Skeletal muscle tissue (tissue), 4 donors: ENCODE results near the gene GJC1. TPM values are rescaled to one million over a fixed set of nuclear protein-coding genes. Genes with fewer than 3 reads are reported as not detected.
"Not testable (repeated sequence)": the region's sequence is repeated elsewhere in the genome, so short reads cannot be mapped to it uniquely, and the experiment has no call there.

Source experiments
- H3K27ac ChIP-seq: one replicate; pipeline ENCODE4 v1.7.0; 2013; ENCODE audit warnings: mild to moderate bottlenecking, low read depth, low read length, inconsistent platforms
- H3K27me3 ChIP-seq, 3 donors: one replicate each; pipeline ENCODE4 v1.7.0; 2013; ENCODE audit warnings: low read length in 3 of 3; ENCODE audit not compliant: control insufficient read depth in 3 of 3, insufficient read depth in 3 of 3
- H3K36me3 ChIP-seq, 3 donors: one replicate each; pipeline ENCODE4 v1.7.0; 2013; ENCODE audit warnings: low read length in 3 of 3; ENCODE audit not compliant: control insufficient read depth in 3 of 3, insufficient read depth in 3 of 3
- H3K4me1 ChIP-seq, 3 donors: one replicate each; pipeline ENCODE4 v1.7.0; 2013; ENCODE audit warnings: low read length in 3 of 3, mild to moderate bottlenecking in 3 of 3; ENCODE audit not compliant: control insufficient read depth in 3 of 3, insufficient read depth in 3 of 3
- H3K4me3 ChIP-seq, 3 donors: one replicate each; pipeline ENCODE4 v1.7.0; 2013; ENCODE audit warnings: low read length in 3 of 3
- H3K9ac ChIP-seq, 3 donors: one replicate each; pipeline ENCODE4 v1.7.0; 2013; ENCODE audit warnings: low read length in 3 of 3, mild to moderate bottlenecking in 3 of 3, moderate library complexity in 2 of 3, low read depth in 1 of 3
- H3K9me3 ChIP-seq, 3 donors: one replicate each; pipeline ENCODE4 v1.7.0; 2013; ENCODE audit warnings: low read length in 3 of 3; ENCODE audit not compliant: control insufficient read depth in 3 of 3
- total RNA-seq: library from RNA; depleted of rRNA; stranded (reverse); fragments of >200 nt; gene quantifications from one replicate; pipeline ENCODE4 v1.2.3, GENCODE V29; 2014
- donor health status: Osteomylitis.

GJC1 gene
- total RNA-seq, 1 donor from 2014 or later = 24.5 TPM

- H3K36me3 ChIP-seq = no peaks in the 10 kb centered on the region
- H3K9me3 ChIP-seq = no peaks in the 10 kb centered on the region
- no peak overlapping the region for H3K27ac ChIP-seq
- peaks cover 40 to 59% (median 55%) of the 10 kb centered on the region in 3 donors for H3K27me3 ChIP-seq
- H3K4me1 ChIP-seq = peaks cover 0 to 4% (median 4%) of the 10 kb centered on the region in 3 donors
- peak overlapping the region in 2 of 3 donors; percentile 33 to 50 for H3K9ac ChIP-seq
- peak overlapping the region; percentile 23 to 49 (median 41) for H3K4me3 ChIP-seq
Measured at GRCh38 chr17:44830359-44831288, 537 bp upstream of the GJC1 start.

- peak overlapping the region; percentile 5 to 60 (median 11) for H3K9ac ChIP-seq
- peak overlapping the region; percentile 32 to 52 (median 32) for H3K4me3 ChIP-seq
- H3K27me3 ChIP-seq = peaks cover 49 to 66% (median 60%) of the 10 kb centered on the region in 3 donors
- no peaks in the 10 kb centered on the region for H3K9me3 ChIP-seq
- peak overlapping the region; percentile 30 for H3K27ac ChIP-seq
- H3K4me1 ChIP-seq = peaks cover 0 to 4% (median 4%) of the 10 kb centered on the region in 3 donors
- no peaks in the 10 kb centered on the region for H3K36me3 ChIP-seq
Measured at GRCh38 chr17:44828919-44829522, 1.1 kb downstream of the GJC1 start.

GRCh38 chr17:44827863-44828262 lies 2.2 kb downstream of the GJC1 start:
- Histone ChIP-seq H3K27me3 (peaks cover 49 to 60% (median 53%) of the 10 kb centered on the region in 3 donors), H3K4me3 (no peak overlapping the region), H3K36me3 (no peaks in the 10 kb centered on the region), H3K4me1 (peaks cover 0 to 4% (median 4%) of the 10 kb centered on the region in 3 donors), H3K27ac (no peak overlapping the region), H3K9me3 (no peaks in the 10 kb centered on the region), H3K9ac (no peak overlapping the region)

GRCh38 chr17:44826123-44826790 lies 3.8 kb downstream of the GJC1 start:
- no peak overlapping the region for H3K27ac ChIP-seq
- peaks cover 44 to 53% (median 45%) of the 10 kb centered on the region in 3 donors for H3K27me3 ChIP-seq
- no peak overlapping the region for H3K9ac ChIP-seq
- H3K4me3 ChIP-seq = no peak overlapping the region
- peaks cover 0 to 4% (median 4%) of the 10 kb centered on the region in 3 donors for H3K4me1 ChIP-seq
- no peaks in the 10 kb centered on the region for H3K9me3 ChIP-seq
- H3K36me3 ChIP-seq = no peaks in the 10 kb centered on the region

DNA sequence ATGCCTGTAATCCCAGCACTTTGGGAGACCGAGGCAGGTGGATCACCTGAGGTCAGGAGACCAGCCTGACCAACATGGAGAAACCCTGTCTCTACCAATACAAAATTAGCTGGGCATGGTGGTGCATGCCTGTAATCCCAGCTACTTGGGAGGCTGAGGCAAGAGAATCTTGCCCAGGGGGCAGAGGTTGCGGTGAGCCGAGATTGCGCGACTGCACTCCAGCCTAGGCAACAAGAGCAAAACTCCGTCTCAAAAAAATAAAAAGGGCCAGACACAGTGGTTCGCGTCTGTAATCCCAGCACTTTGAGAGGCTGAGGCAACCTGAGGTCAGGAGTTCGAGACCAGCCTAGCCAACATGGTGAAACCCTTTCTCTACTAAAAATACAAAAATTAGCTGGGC lies 4.9 kb downstream of the GJC1 start:
- H3K4me1 ChIP-seq, H3K27ac ChIP-seq, H3K9ac ChIP-seq, H3K9me3 ChIP-seq, H3K36me3 ChIP-seq, H3K4me3 ChIP-seq: not testable (repeated sequence)
- H3K27me3 ChIP-seq = peaks cover 34 to 43% (median 37%) of the 10 kb centered on the region in 3 donors

DNA sequence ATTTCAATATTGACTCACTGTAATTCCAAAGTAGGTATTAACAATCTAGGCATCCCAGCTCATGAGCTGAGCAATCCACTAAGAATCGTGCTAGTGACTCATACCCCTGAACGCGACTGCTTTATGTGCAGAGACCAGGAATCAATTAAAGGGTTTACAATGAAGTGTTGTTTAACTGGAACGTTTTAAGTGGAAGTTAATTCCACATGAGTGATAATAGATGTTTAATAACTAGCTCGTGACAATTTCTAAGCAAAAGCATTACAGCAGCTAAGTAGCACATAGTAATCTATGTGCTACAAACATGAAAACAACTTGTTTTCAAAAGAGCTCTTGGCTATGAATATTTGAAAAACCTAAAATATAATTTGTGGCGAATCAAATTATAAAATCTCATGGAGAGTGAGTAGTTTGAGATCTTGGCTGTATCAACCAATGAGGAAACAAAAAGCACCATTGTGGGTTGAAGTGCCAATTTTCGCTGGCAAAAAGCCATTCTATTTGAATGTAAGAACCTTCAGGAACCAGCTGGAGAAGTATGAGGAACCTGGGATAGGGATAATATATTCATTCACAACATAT lies 9.4 kb downstream of the GJC1 start:
- Histone ChIP-seq H3K9ac (no peak overlapping the region), H3K9me3 (no peaks in the 10 kb centered on the region), H3K27me3 (peaks cover 9 to 10% (median 9%) of the 10 kb centered on the region in 3 donors), H3K27ac (no peak overlapping the region), H3K4me3 (no peak overlapping the region), H3K36me3 (no peaks in the 10 kb centered on the region), H3K4me1 (no peaks in the 10 kb centered on the region)

DNA sequence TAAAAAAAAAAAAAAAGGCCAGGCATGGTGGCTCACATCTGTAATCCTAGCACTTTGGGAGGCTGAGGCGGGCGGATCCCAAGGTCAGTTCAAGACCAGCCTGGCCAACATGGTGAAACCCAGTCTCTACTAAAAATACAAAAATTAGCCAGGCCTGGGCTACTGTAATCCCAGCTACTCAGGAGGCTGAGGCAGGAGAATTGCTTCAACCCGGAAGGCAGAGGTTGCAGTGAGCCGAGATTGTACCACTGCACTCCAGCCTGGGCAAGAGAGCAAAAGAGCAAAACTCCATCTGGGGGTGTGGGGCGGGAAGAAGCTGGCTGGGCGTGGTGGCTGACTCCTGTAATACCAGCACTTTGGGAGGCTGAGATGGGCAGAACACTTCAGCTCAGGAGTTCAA lies 11.6 kb downstream of the GJC1 start:
- not testable (repeated sequence) for H3K27ac ChIP-seq, H3K4me3 ChIP-seq, H3K36me3 ChIP-seq, H3K27me3 ChIP-seq, H3K9ac ChIP-seq, H3K9me3 ChIP-seq, H3K4me1 ChIP-seq

- Histone ChIP-seq H3K9ac (no peak overlapping the region), H3K27me3 (peaks cover 0 to 4% (median 0%) of the 10 kb centered on the region in 3 donors), H3K4me1 (no peaks in the 10 kb centered on the region), H3K36me3 (no peaks in the 10 kb centered on the region), H3K4me3 (no peak overlapping the region), H3K9me3 (no peaks in the 10 kb centered on the region), H3K27ac (no peak overlapping the region)
Measured at GRCh38 chr17:44812263-44812662, 17.8 kb downstream of the GJC1 start.

DNA sequence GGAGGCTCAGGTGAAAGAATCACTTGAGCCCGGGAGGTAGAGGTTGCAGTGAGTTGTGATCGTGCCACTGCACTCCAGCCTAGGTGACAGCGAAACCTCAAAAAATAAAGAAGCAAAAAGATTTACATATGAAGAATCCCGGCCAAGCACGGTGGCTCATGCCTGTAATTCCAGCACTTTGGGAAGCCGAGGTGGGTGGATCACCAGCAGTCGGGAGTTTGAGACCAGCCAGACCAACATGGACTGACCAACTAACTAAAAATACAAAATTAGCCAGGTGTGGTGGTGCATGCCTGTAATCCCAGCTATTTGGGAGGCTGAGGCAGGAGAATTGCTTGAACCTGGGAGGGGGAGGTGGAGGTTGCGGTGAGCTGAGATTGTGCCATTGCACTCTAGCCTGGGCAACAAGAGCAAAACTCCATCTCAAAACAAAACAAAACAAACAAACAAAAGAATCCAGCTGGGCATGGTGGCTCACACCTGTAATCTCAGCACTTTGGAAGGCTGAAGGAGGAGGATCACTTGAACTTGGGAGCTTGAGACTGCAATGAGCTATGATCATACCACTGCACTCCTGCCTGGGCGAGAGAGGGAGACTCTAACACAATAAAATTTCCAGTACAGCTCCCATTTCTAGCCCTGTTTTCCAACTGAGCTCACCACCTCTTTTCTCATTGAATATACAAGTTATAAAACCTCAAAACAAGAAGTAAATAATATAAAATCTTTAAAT lies 21.3 kb downstream of the GJC1 start:
- not testable (repeated sequence) for H3K4me1 ChIP-seq, H3K9ac ChIP-seq, H3K27me3 ChIP-seq, H3K9me3 ChIP-seq, H3K4me3 ChIP-seq, H3K36me3 ChIP-seq, H3K27ac ChIP-seq
